ENCODE results near the gene HINT1. TPM values are rescaled to one million over a fixed set of nuclear protein-coding genes. Genes with fewer than 3 reads are reported as not detected.

The HINT1 gene
- polyA plus RNA-seq, 1 donor from 2014 or later: 706 TPM

GRCh38 chr5:131193106-131193505 lies 28.1 kb upstream of the HINT1 start:
- no peak for TF ChIP-seq TAF1 (IDR thresholded peaks at IDR 0.05; ENCODE audit: low read depth)
- no peak for TF ChIP-seq EZH2 (IDR thresholded peaks at IDR 0.05; ENCODE audit: borderline replicate concordance, insufficient read depth, low read length, poor library complexity, severe bottlenecking)
- no peak for TF ChIP-seq CTCF (IDR thresholded peaks at IDR 0.05; ENCODE audit: poor library complexity, severe bottlenecking)
- no peak for TF ChIP-seq EP300 (conservative IDR thresholded peaks at IDR 0.05; ENCODE audit: poor library complexity, severe bottlenecking)
- TF ChIP-seq MXI1 (conservative IDR thresholded peaks at IDR 0.05; ENCODE audit: poor library complexity, severe bottlenecking): no peak
- Histone ChIP-seq H3K4me3 (ENCODE audit: low read length) (no peak overlapping the region), H3K79me2 (replicated peaks; ENCODE audit: insufficient read depth, low read length) (no peaks in the 10 kb centered on the region), H3K4me2 (ENCODE audit: low read length) (no peak overlapping the region), H4K20me1 (ENCODE audit: insufficient read depth) (no peaks in the 10 kb centered on the region), H3K36me3 (ENCODE audit: insufficient read depth, low read length) (no peaks in the 10 kb centered on the region), H3K27ac (ENCODE audit: low read length) (no peak overlapping the region), H3K9ac (ENCODE audit: low read length) (no peak overlapping the region), H3K27me3 (ENCODE audit: insufficient read depth, low read depth, low read length) (no peaks in the 10 kb centered on the region), H3K9me3 (ENCODE audit: low read length) (no peaks in the 10 kb centered on the region), H3F3A (ENCODE audit: insufficient read depth, low read length, poor library complexity, severe bottlenecking) (no peaks in the 10 kb centered on the region), H3K9me2 (ENCODE audit: insufficient read depth, low read length) (no peaks in the 10 kb centered on the region), H2AFZ (ENCODE audit: low read depth, low read length) (no peak overlapping the region)

DNA sequence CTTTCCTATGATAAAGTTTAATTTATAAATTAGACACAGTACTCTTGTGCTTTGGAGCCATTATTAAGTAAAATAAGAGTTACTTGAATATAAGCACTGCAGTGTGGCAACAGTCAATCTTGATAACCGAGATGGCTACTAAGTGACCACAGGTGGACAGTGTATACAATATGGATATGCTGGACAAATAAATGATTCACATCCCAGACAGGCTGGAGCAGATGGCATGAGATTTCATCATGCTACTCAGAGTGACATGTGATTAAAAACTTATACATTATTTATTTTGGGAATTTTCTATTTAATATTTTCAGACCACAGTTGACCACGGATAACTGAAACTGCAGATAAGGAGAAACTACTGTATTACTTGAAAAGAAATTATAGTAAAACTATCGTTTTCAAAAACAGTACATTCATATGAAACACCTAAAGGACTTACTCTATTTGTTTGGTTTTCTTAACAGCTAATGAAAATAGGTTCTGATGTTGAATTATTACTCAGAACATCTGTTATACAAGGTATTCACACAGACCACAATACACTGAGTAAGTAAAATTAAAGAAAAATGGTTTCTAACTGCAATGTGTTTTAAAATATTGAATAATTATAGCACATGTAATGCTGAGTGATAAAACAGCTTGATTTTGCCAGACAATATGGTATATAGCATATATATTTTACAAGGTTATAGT lies 21.7 kb upstream of the HINT1 start:
- H3K79me2 ChIP-seq (replicated peaks; ENCODE audit: insufficient read depth, low read length): no peaks in the 10 kb centered on the region

More for the DNA sequence above, 21.7 kb upstream of the HINT1 start:
- no peaks in the 10 kb centered on the region for H3K36me3 ChIP-seq (ENCODE audit: insufficient read depth, low read length)
- H3K9ac ChIP-seq (ENCODE audit: low read length): no peak overlapping the region
- no peak overlapping the region for H3K4me2 ChIP-seq (ENCODE audit: low read length)
- no peaks in the 10 kb centered on the region for H3K27me3 ChIP-seq (ENCODE audit: insufficient read depth, low read depth, low read length)
- H4K20me1 ChIP-seq (ENCODE audit: insufficient read depth): no peaks in the 10 kb centered on the region
- no peaks in the 10 kb centered on the region for H3F3A ChIP-seq (ENCODE audit: insufficient read depth, low read length, poor library complexity, severe bottlenecking)
- no peak overlapping the region for H3K27ac ChIP-seq (ENCODE audit: low read length)
- no peak overlapping the region for H3K4me3 ChIP-seq (ENCODE audit: low read length)
- H2AFZ ChIP-seq (ENCODE audit: low read depth, low read length): no peak overlapping the region
- H3K9me3 ChIP-seq (ENCODE audit: low read length): no peaks in the 10 kb centered on the region
- H3K9me2 ChIP-seq (ENCODE audit: insufficient read depth, low read length): no peaks in the 10 kb centered on the region
- no peak for TF ChIP-seq RAD21 (conservative IDR thresholded peaks at IDR 0.05)
- no peak for TF ChIP-seq SMC3 (conservative IDR thresholded peaks at IDR 0.05; ENCODE audit: poor library complexity)
- no peak for TF ChIP-seq EP300 (conservative IDR thresholded peaks at IDR 0.05; ENCODE audit: poor library complexity, severe bottlenecking)
- TF ChIP-seq, protein P1, sequence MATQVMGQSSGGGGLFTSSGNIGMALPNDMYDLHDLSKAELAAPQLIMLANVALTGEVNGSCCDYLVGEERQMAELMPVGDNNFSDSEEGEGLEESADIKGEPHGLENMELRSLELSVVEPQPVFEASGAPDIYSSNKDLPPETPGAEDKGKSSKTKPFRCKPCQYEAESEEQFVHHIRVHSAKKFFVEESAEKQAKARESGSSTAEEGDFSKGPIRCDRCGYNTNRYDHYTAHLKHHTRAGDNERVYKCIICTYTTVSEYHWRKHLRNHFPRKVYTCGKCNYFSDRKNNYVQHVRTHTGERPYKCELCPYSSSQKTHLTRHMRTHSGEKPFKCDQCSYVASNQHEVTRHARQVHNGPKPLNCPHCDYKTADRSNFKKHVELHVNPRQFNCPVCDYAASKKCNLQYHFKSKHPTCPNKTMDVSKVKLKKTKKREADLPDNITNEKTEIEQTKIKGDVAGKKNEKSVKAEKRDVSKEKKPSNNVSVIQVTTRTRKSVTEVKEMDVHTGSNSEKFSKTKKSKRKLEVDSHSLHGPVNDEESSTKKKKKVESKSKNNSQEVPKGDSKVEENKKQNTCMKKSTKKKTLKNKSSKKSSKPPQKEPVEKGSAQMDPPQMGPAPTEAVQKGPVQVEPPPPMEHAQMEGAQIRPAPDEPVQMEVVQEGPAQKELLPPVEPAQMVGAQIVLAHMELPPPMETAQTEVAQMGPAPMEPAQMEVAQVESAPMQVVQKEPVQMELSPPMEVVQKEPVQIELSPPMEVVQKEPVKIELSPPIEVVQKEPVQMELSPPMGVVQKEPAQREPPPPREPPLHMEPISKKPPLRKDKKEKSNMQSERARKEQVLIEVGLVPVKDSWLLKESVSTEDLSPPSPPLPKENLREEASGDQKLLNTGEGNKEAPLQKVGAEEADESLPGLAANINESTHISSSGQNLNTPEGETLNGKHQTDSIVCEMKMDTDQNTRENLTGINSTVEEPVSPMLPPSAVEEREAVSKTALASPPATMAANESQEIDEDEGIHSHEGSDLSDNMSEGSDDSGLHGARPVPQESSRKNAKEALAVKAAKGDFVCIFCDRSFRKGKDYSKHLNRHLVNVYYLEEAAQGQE (IDR thresholded peaks at IDR 0.05; ENCODE audit: borderline replicate concordance): no peak
- TF ChIP-seq MXI1 (conservative IDR thresholded peaks at IDR 0.05; ENCODE audit: poor library complexity, severe bottlenecking): no peak
- TF ChIP-seq CTCF (IDR thresholded peaks at IDR 0.05; ENCODE audit: poor library complexity, severe bottlenecking): no peak
- no peak for TF ChIP-seq POLR2AphosphoS5 (IDR thresholded peaks at IDR 0.05)
- no peak for TF ChIP-seq TAF1 (IDR thresholded peaks at IDR 0.05; ENCODE audit: low read depth)
- TF ChIP-seq EZH2 (IDR thresholded peaks at IDR 0.05; ENCODE audit: borderline replicate concordance, insufficient read depth, low read length, poor library complexity, severe bottlenecking): no peak
